K562 treated with DMSO at 1 percent for 12 hours (cell line): ENCODE results near the gene CACUL1. TPM values are rescaled to one million over a fixed set of nuclear protein-coding genes. Genes with fewer than 3 reads are reported as not detected.

Experiments
- total RNA-seq: library from RNA; unstranded; fragments of 300-600 nt; gene quantifications from 2 replicates; pipeline ENCODE4 v1.2.3, GENCODE V29; 2022; ENCODE audit not compliant: insufficient read depth

Gene CACUL1
- 2.1 and 11.4 TPM in 2 replicates for total RNA-seq

GRCh38 chr10:118754556-118755423 is at the start of gene CACUL1:
TSS of gene CACUL1 (minus strand) at chr10:118754970. CDS start at chr10:118754762, 208 bp downstream.

Other genes with a start within 250 kb of the CACUL1 start
- not detected in 2 replicates for gene PRLHR, start 159.3 kb downstream of the CACUL1 start, total RNA-seq